Pancreas (tissue), 10 donors: ENCODE results near the gene NCOA3. TPM values are rescaled to one million over a fixed set of nuclear protein-coding genes. Genes with fewer than 3 reads are reported as not detected.

Experiments used
- ATAC-seq, 4 donors: fragments of 200-7000 bp; cut with Tn5 transposase; one replicate each; pipeline versions ENCODE4 v1.8.0 to v1.9.1; 2020; ENCODE audit warnings: mild to moderate bottlenecking in 4 of 4, moderate library complexity in 4 of 4
- DNase-seq, 6 donors: peaks; one replicate each; pipeline ENCODE4 v3.0.0-alpha.2; 2020
- FAIRE-seq: peaks from 2 replicates; lab custom pipeline; 2012; peaks lifted over from hg19 to GRCh38; lab: Jason Lieb, UNC
- H3K27ac ChIP-seq, 4 donors: fragments of 200-600 bp; sonication (generic); 1 replicate in 3 of 4; 2 replicates in 1 of 4; pipeline versions ENCODE4 v1.5.0 to v1.8.0; 2020
- H3K27me3 ChIP-seq, 4 donors: fragments of 200-600 bp; one replicate each; pipeline ENCODE4 v1.8.0; 2021
- H3K36me3 ChIP-seq, 3 donors: fragments of 200-600 bp; sonication (generic) in 1 of 3; one replicate each; pipeline versions ENCODE4 v1.5.0 to v1.8.0; 2020 to 2021
- H3K4me1 ChIP-seq, 3 donors: fragments of 200-600 bp; one replicate each; pipeline ENCODE4 v1.8.0; 2021
- H3K4me3 ChIP-seq, 4 donors: fragments of 200-600 bp; sonication (generic) in 2 of 4; one replicate each; pipeline versions ENCODE4 v1.5.0 to v1.8.0; 2020 to 2021
- H3K9me3 ChIP-seq, 4 donors: fragments of 200-600 bp; one replicate each; pipeline ENCODE4 v1.8.0; 2021
- CTCF ChIP-seq, 4 donors: fragments of 200-600 bp; sonication (generic) in 3 of 4; IDR thresholded peaks; one replicate each; pipeline versions ENCODE4 v1.5.0 to v1.8.0; 2021; ENCODE audit warnings: antibody characterized with exemption in 4 of 4
- WGBS, 2 donors: extraction: QIAGEN DNeasy Blood & Tissue Kit; methylation state at CpG; one replicate each; pipeline ENCODE4 v1.1.7; 2013; 5-methylcytosine and 5-hydroxymethylcytosine counted together
- intact Hi-C, 3 donors: fragments of 100-400 bp; cut with DNase I; formaldehyde crosslinking; loops; one replicate each; pipeline versions ENCODE4 v1.11.1 to v1.14.2; 2022
- polyA plus RNA-seq, 2 donors: library from polyadenylated mRNA; stranded (reverse); fragments of 200-250 nt; gene quantifications; one replicate each; pipeline ENCODE4 v1.2.3, GENCODE V29; 2013
- total RNA-seq, 6 donors: library from RNA; stranded (reverse); fragmentation: NEBNext Ultra II Directional in 4 of 6; extraction: Animal tissue kit (Norgen Biotek cat#: 25700) in 4 of 6; gene quantifications; one replicate each; pipeline versions ENCODE4 v1.2.1 to v1.2.4, GENCODE V29; 2021 to 2023
- donor health status: healthy with polysubstance abuse.
- donor health status: DM: no; HTN: no; CAD: no; lungs with moderate emphysema.
- donor health status: DM: no; HTN: no; CAD: no.
- donor health status: control.
- donor health status: control.
- donor health status: Bipolar disorder and iron deficiency.
- donor health status: DM: yes; HTN: yes; CAD: no.
- donor health status: DM: no; HTN: no; CAD: no.
- donor health status: DM: no; HTN: no; CAD: no.
- donor health status: DM: yes; HTN: yes; CAD: no.

NCOA3 gene
- total and polyA plus RNA-seq, 8 donors, result 3.6 to 17.4 (median 10.5) TPM

GRCh38 chr20:47635256-47635655, 133.6 kb downstream of the NCOA3 start:
- ATAC-seq (no peak), FAIRE-seq (no peak), DNase-seq (no peak)
- Histone ChIP-seq H3K27ac (no peak overlapping the region), H3K4me1 (no peaks in the 10 kb centered on the region), H3K4me3 (no peak overlapping the region), H3K27me3 (no peaks in the 10 kb centered on the region), H3K36me3 (peaks cover 4 to 24% (median 13%) of the 10 kb centered on the region in 3 donors), H3K9me3 (no peaks in the 10 kb centered on the region)
- 94 to 96% methylated on average over 4 of the region's 4 CpGs for WGBS, 2 donors
- no peak for TF ChIP-seq CTCF (IDR thresholded peaks at IDR 0.05)
- intact Hi-C loops, result no loop called here

- no peak for TF ChIP-seq CTCF (IDR thresholded peaks at IDR 0.05)
- Histone ChIP-seq H3K9me3 (no peaks in the 10 kb centered on the region), H3K27me3 (no peaks in the 10 kb centered on the region), H3K36me3 (peaks cover 4 to 42% (median 13%) of the 10 kb centered on the region in 3 donors), H3K4me1 (no peaks in the 10 kb centered on the region), H3K4me3 (no peak overlapping the region), H3K27ac (no peak overlapping the region)
- WGBS, 2 donors, result 65 to 67% methylated on average over 4 of the region's 4 CpGs
- FAIRE-seq (no peak), ATAC-seq (no peak), DNase-seq (no peak)
- intact Hi-C loops, result no loop called here
Measured at GRCh38 chr20:47638851-47639250, 137.2 kb downstream of the NCOA3 start.

GRCh38 chr20:47642118-47642517, 140.4 kb downstream of the NCOA3 start:
- no peak overlapping the region for H3K27ac ChIP-seq
- intact Hi-C loops, result no loop called here
- FAIRE-seq (no peak), DNase-seq (no peak), ATAC-seq (no peak)
- no peak overlapping the region for H3K4me3 ChIP-seq
- H3K36me3 ChIP-seq, result peaks cover 0 to 29% (median 3%) of the 10 kb centered on the region in 3 donors
- TF ChIP-seq CTCF (IDR thresholded peaks at IDR 0.05), result no peak
- 95 to 96% methylated on average over 4 of the region's 4 CpGs for WGBS, 2 donors
- no peaks in the 10 kb centered on the region for H3K9me3 ChIP-seq
- H3K27me3 ChIP-seq, result no peaks in the 10 kb centered on the region
- no peaks in the 10 kb centered on the region for H3K4me1 ChIP-seq

GRCh38 chr20:47642624-47643023, 140.9 kb downstream of the NCOA3 start:
- DNase-seq (no peak), ATAC-seq (no peak), FAIRE-seq (no peak)
- Histone ChIP-seq H3K27me3 (no peaks in the 10 kb centered on the region), H3K27ac (no peak overlapping the region), H3K9me3 (no peaks in the 10 kb centered on the region), H3K4me1 (no peaks in the 10 kb centered on the region), H3K36me3 (peaks cover 0 to 33% (median 5%) of the 10 kb centered on the region in 3 donors), H3K4me3 (no peak overlapping the region)
- TF ChIP-seq CTCF (IDR thresholded peaks at IDR 0.05), result no peak
- WGBS, 2 donors, result 86 to 91% methylated on average over 4 of the region's 4 CpGs
- intact Hi-C loops, result no loop called here

GRCh38 chr20:47645632-47646031, 143.9 kb downstream of the NCOA3 start:
- no peak for ATAC-seq
- Histone ChIP-seq H3K4me3 (no peak overlapping the region), H3K9me3 (no peaks in the 10 kb centered on the region), H3K4me1 (no peaks in the 10 kb centered on the region), H3K27me3 (no peaks in the 10 kb centered on the region), H3K36me3 (peaks cover 5 to 44% (median 6%) of the 10 kb centered on the region in 3 donors), H3K27ac (no peak overlapping the region)
- no peak for TF ChIP-seq CTCF (IDR thresholded peaks at IDR 0.05)
- 80 to 90% methylated on average over 2 of the region's 2 CpGs for WGBS, 2 donors
- intact Hi-C loops, result no loop called here
- FAIRE-seq, result no peak
- no peak for DNase-seq
